ENCODE measurements around the gene NMNAT3.

DNA sequence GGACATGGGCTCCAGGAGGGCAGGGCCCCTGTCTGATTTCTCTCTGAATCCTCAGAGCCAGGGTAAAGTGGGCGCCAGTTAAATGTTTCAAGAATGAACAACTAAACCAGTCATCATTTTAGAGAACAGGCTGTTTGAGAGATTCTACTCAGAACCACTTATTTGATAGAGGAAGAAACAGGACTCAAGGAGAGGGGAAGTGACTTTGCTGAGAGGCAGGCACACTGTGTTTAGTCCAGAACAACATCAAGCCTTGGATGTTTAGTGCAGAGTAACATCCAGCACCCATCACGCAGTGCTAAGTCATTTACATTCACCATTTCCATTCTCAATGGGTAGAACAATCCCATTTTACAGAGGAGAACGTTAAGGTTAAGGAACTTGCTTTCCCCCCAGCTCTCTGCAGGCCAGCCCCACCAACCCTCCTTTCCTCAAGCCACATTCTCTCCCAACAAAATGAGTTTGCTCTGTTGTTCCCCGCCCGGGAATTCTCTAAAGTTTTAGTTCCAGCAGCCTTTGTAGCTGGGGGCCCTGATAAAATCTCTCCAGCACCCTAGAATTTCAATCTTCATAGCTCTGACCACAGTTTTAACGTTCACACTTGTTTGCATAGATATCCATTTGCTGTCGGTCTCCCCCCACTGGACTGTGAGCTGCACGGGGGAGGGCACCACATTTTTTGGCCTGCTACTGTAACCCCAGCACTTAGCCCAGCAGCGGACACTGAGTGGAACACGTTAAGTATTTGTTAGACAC lies 962 bp downstream of the NMNAT3 start:
- TF ChIP-seq ZNF274 (IDR thresholded peaks at IDR 0.05; ENCODE audit: low read depth, low read length) = no peak
- no peak for TF ChIP-seq YY1 (IDR thresholded peaks at IDR 0.05; ENCODE audit: insufficient read depth, insufficient read length)
